ENCODE results near the gene TMPRSS6. TPM values are rescaled to one million over a fixed set of nuclear protein-coding genes. Genes with fewer than 3 reads are reported as not detected.

Gene TMPRSS6
- total and polyA plus RNA-seq, 2 of the 13 experiments (the other 11 are each of a cell fraction or from before 2014, with no cell fraction given) = 4.2 to 4.8 TPM

DNA sequence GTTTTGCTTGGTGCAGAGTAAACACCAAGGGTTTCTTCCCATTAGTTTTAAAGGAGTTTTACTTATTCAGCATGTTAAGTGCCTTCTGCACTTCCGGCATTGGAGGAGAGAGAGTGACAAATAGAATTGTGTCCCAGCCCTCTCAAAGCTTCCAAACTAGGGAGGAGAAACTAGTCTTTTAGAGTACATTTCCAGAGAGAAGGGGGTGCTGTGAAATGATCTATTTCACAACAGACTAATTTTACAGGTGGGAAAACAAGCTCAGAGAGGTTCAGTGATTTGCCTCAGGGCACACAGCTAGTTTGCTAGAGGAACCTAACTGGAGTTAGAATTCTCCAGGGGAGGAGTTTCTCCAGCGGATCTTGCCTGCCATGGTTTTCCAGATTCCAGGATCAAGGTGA is 77.4 kb downstream of the TMPRSS6 start (continued):
- TF ChIP-seq THAP9 (CRISPR knock-in tag; IDR thresholded peaks at IDR 0.05; ENCODE audit: borderline replicate concordance) = no peak
- 0 out of 2 replicates have a peak, but pooled peaks have one; percentile 38 for TF ChIP-seq KAT7 (CRISPR knock-in tag; IDR thresholded peaks at IDR 0.05; ENCODE audit: borderline replicate concordance)
- TF ChIP-seq, protein P1, sequence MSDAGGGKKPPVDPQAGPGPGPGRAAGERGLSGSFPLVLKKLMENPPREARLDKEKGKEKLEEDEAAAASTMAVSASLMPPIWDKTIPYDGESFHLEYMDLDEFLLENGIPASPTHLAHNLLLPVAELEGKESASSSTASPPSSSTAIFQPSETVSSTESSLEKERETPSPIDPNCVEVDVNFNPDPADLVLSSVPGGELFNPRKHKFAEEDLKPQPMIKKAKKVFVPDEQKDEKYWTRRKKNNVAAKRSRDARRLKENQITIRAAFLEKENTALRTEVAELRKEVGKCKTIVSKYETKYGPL (CRISPR knock-in tag; IDR thresholded peaks at IDR 0.05) = no peak
- no peak for TF ChIP-seq ZBTB21 (CRISPR knock-in tag; IDR thresholded peaks at IDR 0.05)
- no peak; the same call in 1 of the 2 replicates for TF ChIP-seq TCF7 (IDR thresholded peaks at IDR 0.05; ENCODE audit: low read depth)
- TF ChIP-seq, protein P2, sequence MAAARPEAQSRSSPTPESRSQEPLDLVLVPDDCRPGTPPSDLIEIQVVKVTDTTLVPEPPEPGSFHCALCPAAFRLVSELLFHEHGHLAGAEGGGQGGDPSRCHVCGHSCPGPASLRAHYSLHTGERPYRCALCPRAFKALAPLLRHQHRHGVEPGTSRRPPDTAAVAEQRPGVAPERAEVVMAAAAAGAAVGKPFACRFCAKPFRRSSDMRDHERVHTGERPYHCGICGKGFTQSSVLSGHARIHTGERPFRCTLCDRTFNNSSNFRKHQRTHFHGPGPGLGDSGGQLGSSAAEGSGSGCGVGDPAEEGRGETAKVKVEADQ (CRISPR knock-in tag; IDR thresholded peaks at IDR 0.05; ENCODE audit: borderline replicate concordance) = no peak
- TF ChIP-seq ZNF407 (CRISPR knock-in tag; IDR thresholded peaks at IDR 0.05; ENCODE audit: not compliant biosample characterization) = no peak
- no peak for TF ChIP-seq ZSCAN22 (CRISPR knock-in tag; IDR thresholded peaks at IDR 0.05)
- TF ChIP-seq KDM6A (CRISPR knock-in tag; IDR thresholded peaks at IDR 0.05; ENCODE audit: low read depth) = no peak; the same call in 1 of the 2 replicates
- TF ChIP-seq E2F2 (CRISPR knock-in tag; IDR thresholded peaks at IDR 0.05; ENCODE audit: borderline replicate concordance) = no peak
- no peak for TF ChIP-seq ZNF615 (CRISPR knock-in tag; IDR thresholded peaks at IDR 0.05; ENCODE audit: borderline replicate concordance)
- no peak for TF ChIP-seq GLMP (CRISPR knock-in tag; IDR thresholded peaks at IDR 0.05; ENCODE audit: borderline replicate concordance)
- no peak for TF ChIP-seq CHD2 (IDR thresholded peaks at IDR 0.05; ENCODE audit: low read depth, low read length)
- TF ChIP-seq MAF1 (CRISPR knock-in tag; IDR thresholded peaks at IDR 0.05; ENCODE audit: borderline replicate concordance) = no peak
- no peak for TF ChIP-seq ZNF256 (CRISPR knock-in tag; conservative IDR thresholded peaks at IDR 0.05)
